ENCODE measurements around the gene CACNB4.

Gene CACNB4

GRCh38 chr2:152099367-152100050 lies 665 bp upstream of the CACNB4 start:
- no peak for DNase-seq (ENCODE audit: low spot score)
- Histone ChIP-seq H3K27ac (no peak overlapping the region), H3K4me3 (peak overlapping the region; percentile 80)
- TF ChIP-seq CTCF (IDR thresholded peaks at IDR 0.05), result no peak

- no peak for TF ChIP-seq CTCF (IDR thresholded peaks at IDR 0.05)
- peak overlapping the region; percentile 80 for H3K4me3 ChIP-seq
- peak overlapping the region in 1 of 2 donors; percentile 58 for H3K27ac ChIP-seq
- DNase-seq (ENCODE audit: low spot score), result no peak
Measured at GRCh38 chr2:152097801-152098495, 896 bp downstream of the CACNB4 start.

GRCh38 chr2:152097290-152097800 lies 1.5 kb downstream of the CACNB4 start:
- Histone ChIP-seq H3K4me3 (peak overlapping the region; percentile 80), H3K27ac (peak overlapping the region in 1 of 2 donors; percentile 58)
- no peak for TF ChIP-seq CTCF (IDR thresholded peaks at IDR 0.05)
- DNase-seq (ENCODE audit: low spot score), result no peak

GRCh38 chr2:152095146-152095545 lies 3.7 kb downstream of the CACNB4 start:
- no peak overlapping the region for H3K27ac ChIP-seq
- no peak overlapping the region for H3K4me3 ChIP-seq
- no peak for DNase-seq (ENCODE audit: low spot score)
- TF ChIP-seq CTCF (IDR thresholded peaks at IDR 0.05), result no peak

- DNase-seq (ENCODE audit: low spot score), result no peak
- no peak overlapping the region for H3K27ac ChIP-seq
Measured at GRCh38 chr2:152094014-152094413, 4.8 kb downstream of the CACNB4 start.

GRCh38 chr2:152093464-152093863 lies 5.4 kb downstream of the CACNB4 start:
- Histone ChIP-seq H3K4me3 (no peak overlapping the region), H3K27ac (no peak overlapping the region)
- no peak for DNase-seq (ENCODE audit: low spot score)
- no peak for TF ChIP-seq CTCF (IDR thresholded peaks at IDR 0.05)

More at GRCh38 chr2:152094014-152094413, 4.8 kb downstream of the CACNB4 start:
- no peak overlapping the region for H3K4me3 ChIP-seq
- TF ChIP-seq CTCF (IDR thresholded peaks at IDR 0.05), result no peak
